ENCODE data around the gene RELN.

GRCh38 chr7:103989200-103989784, at the start of gene RELN:
- TF ChIP-seq ZNF384 (IDR thresholded peaks at IDR 0.05): no peak
- no peak for TF ChIP-seq FOXK2 (IDR thresholded peaks at IDR 0.05)
- TF ChIP-seq ARNT (IDR thresholded peaks at IDR 0.05): no peak

All from HEK293T (cell line).